ENCODE measurements around the gene NCEH1. TPM values are rescaled to one million over a fixed set of nuclear protein-coding genes. Genes with fewer than 3 reads are reported as not detected.

NCEH1 gene
- polyA plus RNA-seq, 1 of the 3 experiments (the other 2 are of a cell fraction), result 7.5 TPM

DNA sequence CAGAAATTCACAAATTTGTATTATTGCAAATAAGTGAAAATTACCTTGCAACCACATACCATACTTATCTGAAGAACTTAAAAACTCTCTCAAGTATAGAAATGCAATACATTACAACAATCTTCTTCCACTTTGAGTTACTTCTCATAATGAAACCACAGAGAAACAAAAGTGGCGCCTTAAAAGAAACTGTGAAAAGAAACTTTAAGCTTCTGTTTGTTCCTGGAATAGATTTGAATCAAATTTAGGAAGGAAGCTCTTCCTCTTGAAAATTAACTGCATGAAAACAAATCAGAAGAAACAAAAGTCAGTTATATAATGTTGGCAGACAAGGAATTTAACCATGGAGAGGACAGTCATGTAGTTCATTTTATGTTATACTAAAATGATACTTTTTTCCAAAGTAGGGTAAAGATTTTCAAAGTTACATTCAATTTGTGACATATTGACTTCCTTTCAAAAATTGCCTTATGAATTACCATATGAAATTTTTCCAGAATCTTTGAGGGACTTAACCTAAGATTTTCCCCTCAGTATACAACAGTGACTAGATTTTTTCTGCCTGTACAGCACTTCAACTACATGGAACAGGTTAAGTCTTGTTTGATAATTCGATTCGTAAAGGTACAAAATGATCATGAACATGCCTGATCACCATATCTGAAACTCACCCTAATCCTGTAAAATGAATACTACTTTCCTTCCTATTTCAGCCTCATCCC is 130.0 kb downstream of the NCEH1 start:
- Histone ChIP-seq H3K4me2 (no peak overlapping the region), H3K4me1 (ENCODE audit: control insufficient read depth in 1 of 2, insufficient read depth in 2 of 2, low read depth in 1 of 2, low read length in 1 of 2) (no peaks in the 10 kb centered on the region), H3K36me3 (replicated peaks in 1 of 2; ENCODE audit: control insufficient read depth in 1 of 2, insufficient read depth in 2 of 2, low read length in 1 of 2) (no peaks in the 10 kb centered on the region), H2AFZ (ENCODE audit: low read depth) (no peak overlapping the region), H3K9me3 (no peaks in the 10 kb centered on the region), H3K9ac (no peak overlapping the region), H3K27me3 (ENCODE audit: insufficient read depth) (no peaks in the 10 kb centered on the region), H3K9me2 (no peaks in the 10 kb centered on the region), H4K20me1 (ENCODE audit: insufficient read depth) (no peaks in the 10 kb centered on the region), H3K4me3 (ENCODE audit: low read depth in 2 of 2, low read length in 1 of 2) (no peak overlapping the region), H3F3A (replicated peaks; ENCODE audit: insufficient read depth) (no peaks in the 10 kb centered on the region), H3K79me2 (ENCODE audit: insufficient read depth) (no peaks in the 10 kb centered on the region), H3K27ac (ENCODE audit: low read depth in 2 of 2, low read length in 1 of 2) (no peak overlapping the region)
- TF ChIP-seq SMC3 (IDR thresholded peaks at IDR 0.05; ENCODE audit: low read depth, low read length) (no peak), FOXJ3 (CRISPR knock-in tag; IDR thresholded peaks at IDR 0.05) (no peak), RFX5 (IDR thresholded peaks at IDR 0.05; ENCODE audit: low read length) (no peak), EP300 (IDR thresholded peaks at IDR 0.05; ENCODE audit: borderline replicate concordance in 1 of 2, low read depth in 1 of 2, low read length in 1 of 2) (no peak), NFIC (IDR thresholded peaks at IDR 0.05; ENCODE audit: borderline replicate concordance) (no peak), CHD2 (IDR thresholded peaks at IDR 0.05; ENCODE audit: low read length, partially characterized antibody) (no peak), POLR2AphosphoS5 (IDR thresholded peaks at IDR 0.05; ENCODE audit: low read depth, low read length) (no peak), MEF2A (IDR thresholded peaks at IDR 0.05; ENCODE audit: borderline replicate concordance, low read depth) (no peak), JUND (IDR thresholded peaks at IDR 0.05) (no peak), FOXM1 (IDR thresholded peaks at IDR 0.05; ENCODE audit: low read depth) (no peak)
- TF ChIP-seq, protein P1, sequence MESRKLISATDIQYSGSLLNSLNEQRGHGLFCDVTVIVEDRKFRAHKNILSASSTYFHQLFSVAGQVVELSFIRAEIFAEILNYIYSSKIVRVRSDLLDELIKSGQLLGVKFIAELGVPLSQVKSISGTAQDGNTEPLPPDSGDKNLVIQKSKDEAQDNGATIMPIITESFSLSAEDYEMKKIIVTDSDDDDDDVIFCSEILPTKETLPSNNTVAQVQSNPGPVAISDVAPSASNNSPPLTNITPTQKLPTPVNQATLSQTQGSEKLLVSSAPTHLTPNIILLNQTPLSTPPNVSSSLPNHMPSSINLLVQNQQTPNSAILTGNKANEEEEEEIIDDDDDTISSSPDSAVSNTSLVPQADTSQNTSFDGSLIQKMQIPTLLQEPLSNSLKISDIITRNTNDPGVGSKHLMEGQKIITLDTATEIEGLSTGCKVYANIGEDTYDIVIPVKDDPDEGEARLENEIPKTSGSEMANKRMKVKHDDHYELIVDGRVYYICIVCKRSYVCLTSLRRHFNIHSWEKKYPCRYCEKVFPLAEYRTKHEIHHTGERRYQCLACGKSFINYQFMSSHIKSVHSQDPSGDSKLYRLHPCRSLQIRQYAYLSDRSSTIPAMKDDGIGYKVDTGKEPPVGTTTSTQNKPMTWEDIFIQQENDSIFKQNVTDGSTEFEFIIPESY (IDR thresholded peaks at IDR 0.05; ENCODE audit: borderline replicate concordance, low read depth), result no peak
- TF ChIP-seq, protein P2, sequence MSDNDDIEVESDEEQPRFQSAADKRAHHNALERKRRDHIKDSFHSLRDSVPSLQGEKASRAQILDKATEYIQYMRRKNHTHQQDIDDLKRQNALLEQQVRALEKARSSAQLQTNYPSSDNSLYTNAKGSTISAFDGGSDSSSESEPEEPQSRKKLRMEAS (IDR thresholded peaks at IDR 0.05; ENCODE audit: low read depth), result no peak
- TF ChIP-seq, protein P3, sequence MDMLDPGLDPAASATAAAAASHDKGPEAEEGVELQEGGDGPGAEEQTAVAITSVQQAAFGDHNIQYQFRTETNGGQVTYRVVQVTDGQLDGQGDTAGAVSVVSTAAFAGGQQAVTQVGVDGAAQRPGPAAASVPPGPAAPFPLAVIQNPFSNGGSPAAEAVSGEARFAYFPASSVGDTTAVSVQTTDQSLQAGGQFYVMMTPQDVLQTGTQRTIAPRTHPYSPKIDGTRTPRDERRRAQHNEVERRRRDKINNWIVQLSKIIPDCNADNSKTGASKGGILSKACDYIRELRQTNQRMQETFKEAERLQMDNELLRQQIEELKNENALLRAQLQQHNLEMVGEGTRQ (IDR thresholded peaks at IDR 0.05; ENCODE audit: borderline replicate concordance, low read depth, low read length), result no peak
- DNase-seq, result no peak
- whole genome bisulfite sequencing (ENCODE audit: low lambda C conversion rate), result 88% methylated on average over 3 of the region's 3 CpGs
- ChIA-PET POLR2A (no interaction called here), CTCF (interaction anchor here (0.8 kb wide), 1 partner anchor 14 kb away, joined by 3 read pairs; no protein-coding TSS in a partner anchor)

Small RNAs within 50 kb of the gene (small RNA-seq; reads per million reads assigned to genes)
- 0 reads per million in 7 experiments for gene RNU6-547P

Other genes with a start within 250 kb of the NCEH1 start
- gene TNFSF10, start 187.6 kb downstream of the NCEH1 start, polyA plus RNA-seq (2012; rRNA removed), result 0.03 and 0.10 TPM in 2 replicates
- gene ECT2, start 39.7 kb upstream of the NCEH1 start, polyA plus RNA-seq (2012; rRNA removed), result 8.6 and 12.0 TPM in 2 replicates